GM23338 (cell line): ENCODE measurements around the gene LAPTM5.

ENCODE experiments used
- ETS1 ChIP-seq: IDR thresholded peaks from 2 replicates; pipeline ENCODE4 v1.6.1; 2016; ENCODE audit warnings: antibody characterized with exemption
- EZH2 ChIP-seq: fragments of 200-600 bp; sonication (generic); IDR thresholded peaks from one replicate; pipeline ENCODE4 v1.8.0; 2017; ENCODE audit warnings: antibody characterized with exemption, mild to moderate bottlenecking, low read depth; ENCODE audit not compliant: unreplicated experiment
- EZH2phosphoT487 ChIP-seq: fragments of 200-600 bp; sonication (generic); IDR thresholded peaks from one replicate; pipeline ENCODE4 v1.8.1; 2018; ENCODE audit warnings: antibody characterized with exemption; ENCODE audit not compliant: unreplicated experiment
- JUNB ChIP-seq: IDR thresholded peaks from one replicate; pipeline ENCODE4 v1.6.1; 2016; ENCODE audit warnings: antibody characterized with exemption; ENCODE audit not compliant: unreplicated experiment
- POLR2AphosphoS5 ChIP-seq: IDR thresholded peaks from 2 replicates; pipeline ENCODE4 v1.6.1; 2016; ENCODE audit warnings: antibody characterized with exemption, low read depth
- ZNF114 ChIP-seq: fragments of 250-450 bp; sonication (Bioruptor Pico); IDR thresholded peaks from 2 replicates; pipeline ENCODE4 v1.5.0; 2020; ENCODE audit warnings: mild to moderate bottlenecking, moderate library complexity
- TF ChIP-seq, protein P1 (sequence below), 2 experiments: fragments of 200-600 bp in 1 of 2; sonication (generic) in 1 of 2; conservative IDR thresholded peaks; 2 replicates each; pipeline versions ENCODE4 v1.5.1 to v1.6.1; 2016 to 2017; ENCODE audit warnings: antibody characterized with exemption in 2 of 2, low read depth in 2 of 2, mild to moderate bottlenecking in 2 of 2, moderate library complexity in 1 of 2
- TF ChIP-seq, protein P2 (sequence below): IDR thresholded peaks from one replicate; pipeline ENCODE4 v1.6.1; 2018; ENCODE audit warnings: antibody characterized with exemption; ENCODE audit not compliant: unreplicated experiment

- TF ChIP-seq, protein P1, sequence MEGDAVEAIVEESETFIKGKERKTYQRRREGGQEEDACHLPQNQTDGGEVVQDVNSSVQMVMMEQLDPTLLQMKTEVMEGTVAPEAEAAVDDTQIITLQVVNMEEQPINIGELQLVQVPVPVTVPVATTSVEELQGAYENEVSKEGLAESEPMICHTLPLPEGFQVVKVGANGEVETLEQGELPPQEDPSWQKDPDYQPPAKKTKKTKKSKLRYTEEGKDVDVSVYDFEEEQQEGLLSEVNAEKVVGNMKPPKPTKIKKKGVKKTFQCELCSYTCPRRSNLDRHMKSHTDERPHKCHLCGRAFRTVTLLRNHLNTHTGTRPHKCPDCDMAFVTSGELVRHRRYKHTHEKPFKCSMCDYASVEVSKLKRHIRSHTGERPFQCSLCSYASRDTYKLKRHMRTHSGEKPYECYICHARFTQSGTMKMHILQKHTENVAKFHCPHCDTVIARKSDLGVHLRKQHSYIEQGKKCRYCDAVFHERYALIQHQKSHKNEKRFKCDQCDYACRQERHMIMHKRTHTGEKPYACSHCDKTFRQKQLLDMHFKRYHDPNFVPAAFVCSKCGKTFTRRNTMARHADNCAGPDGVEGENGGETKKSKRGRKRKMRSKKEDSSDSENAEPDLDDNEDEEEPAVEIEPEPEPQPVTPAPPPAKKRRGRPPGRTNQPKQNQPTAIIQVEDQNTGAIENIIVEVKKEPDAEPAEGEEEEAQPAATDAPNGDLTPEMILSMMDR (conservative IDR thresholded peaks at IDR 0.05; ENCODE audit: low read depth in 2 of 2): no peak
- TF ChIP-seq POLR2AphosphoS5 (no peak), ZNF114 (CRISPR knock-in tag) (no peak), EZH2phosphoT487 (no peak), EZH2 (no peak), JUNB (no peak), ETS1 (no peak)
- TF ChIP-seq, protein P2, sequence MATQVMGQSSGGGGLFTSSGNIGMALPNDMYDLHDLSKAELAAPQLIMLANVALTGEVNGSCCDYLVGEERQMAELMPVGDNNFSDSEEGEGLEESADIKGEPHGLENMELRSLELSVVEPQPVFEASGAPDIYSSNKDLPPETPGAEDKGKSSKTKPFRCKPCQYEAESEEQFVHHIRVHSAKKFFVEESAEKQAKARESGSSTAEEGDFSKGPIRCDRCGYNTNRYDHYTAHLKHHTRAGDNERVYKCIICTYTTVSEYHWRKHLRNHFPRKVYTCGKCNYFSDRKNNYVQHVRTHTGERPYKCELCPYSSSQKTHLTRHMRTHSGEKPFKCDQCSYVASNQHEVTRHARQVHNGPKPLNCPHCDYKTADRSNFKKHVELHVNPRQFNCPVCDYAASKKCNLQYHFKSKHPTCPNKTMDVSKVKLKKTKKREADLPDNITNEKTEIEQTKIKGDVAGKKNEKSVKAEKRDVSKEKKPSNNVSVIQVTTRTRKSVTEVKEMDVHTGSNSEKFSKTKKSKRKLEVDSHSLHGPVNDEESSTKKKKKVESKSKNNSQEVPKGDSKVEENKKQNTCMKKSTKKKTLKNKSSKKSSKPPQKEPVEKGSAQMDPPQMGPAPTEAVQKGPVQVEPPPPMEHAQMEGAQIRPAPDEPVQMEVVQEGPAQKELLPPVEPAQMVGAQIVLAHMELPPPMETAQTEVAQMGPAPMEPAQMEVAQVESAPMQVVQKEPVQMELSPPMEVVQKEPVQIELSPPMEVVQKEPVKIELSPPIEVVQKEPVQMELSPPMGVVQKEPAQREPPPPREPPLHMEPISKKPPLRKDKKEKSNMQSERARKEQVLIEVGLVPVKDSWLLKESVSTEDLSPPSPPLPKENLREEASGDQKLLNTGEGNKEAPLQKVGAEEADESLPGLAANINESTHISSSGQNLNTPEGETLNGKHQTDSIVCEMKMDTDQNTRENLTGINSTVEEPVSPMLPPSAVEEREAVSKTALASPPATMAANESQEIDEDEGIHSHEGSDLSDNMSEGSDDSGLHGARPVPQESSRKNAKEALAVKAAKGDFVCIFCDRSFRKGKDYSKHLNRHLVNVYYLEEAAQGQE: no peak
These were observed 13.4 kb upstream of the LAPTM5 start for GRCh38 chr1:30771005-30771404.
